Keratinocyte (primary cell): ENCODE data around the gene IGHMBP2.

Source experiments
- CTCF ChIP-seq, 3 experiments: IDR thresholded peaks in 1 of 3; conservative IDR thresholded peaks in 1 of 3; optimal IDR thresholded peaks in 1 of 3; 2 replicates in 2 of 3; 3 replicates in 1 of 3; pipeline versions ENCODE3 to v1.5.1; 2011; ENCODE audit warnings: low read length in 3 of 3, mild to moderate bottlenecking in 3 of 3, moderate library complexity in 2 of 3, control low read depth in 1 of 3, inconsistent platforms in 1 of 3; ENCODE audit not compliant: insufficient read depth in 2 of 3; ENCODE audit errors: extremely low read depth in 1 of 3
- EZH2 ChIP-seq: IDR thresholded peaks from one replicate; pipeline ENCODE4 v1.6.1; 2012; ENCODE audit warnings: inconsistent platforms, mild to moderate bottlenecking, low read length, moderate library complexity

GRCh38 chr11:68959465-68960293 lies 56.0 kb downstream of the IGHMBP2 start:
- TF ChIP-seq EZH2: no peak
- TF ChIP-seq CTCF (optimal IDR thresholded peaks at IDR 0.05 in 1 of 3, IDR thresholded peaks at IDR 0.05 in 1 of 3, conservative IDR thresholded peaks at IDR 0.05 in 1 of 3; ENCODE audit: extremely low read depth in 1 of 3, insufficient read depth in 2 of 3, low read length in 3 of 3): no peak
